Measurements from ENCODE around the gene CLDN2.

DNA sequence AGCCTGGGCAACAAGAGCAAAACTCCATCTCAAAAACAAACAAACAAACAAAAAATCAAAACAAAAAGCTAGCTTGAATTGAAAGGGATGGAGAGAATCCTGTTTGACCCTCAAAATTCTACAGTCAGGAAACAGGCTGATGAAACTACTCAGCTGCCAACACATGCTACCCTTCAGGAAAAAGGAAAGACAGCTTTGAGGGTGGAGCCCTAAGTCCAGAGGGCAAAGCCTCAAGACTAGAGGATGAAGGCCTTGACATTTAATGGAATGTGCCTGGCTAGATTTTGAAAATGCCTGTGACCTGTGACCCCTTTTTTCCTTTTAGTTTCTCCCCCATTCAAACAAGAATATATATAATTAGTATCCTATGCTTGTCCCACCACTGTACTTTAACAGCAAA is 52.7 kb downstream of the CLDN2 start:
- TF ChIP-seq, protein P1, sequence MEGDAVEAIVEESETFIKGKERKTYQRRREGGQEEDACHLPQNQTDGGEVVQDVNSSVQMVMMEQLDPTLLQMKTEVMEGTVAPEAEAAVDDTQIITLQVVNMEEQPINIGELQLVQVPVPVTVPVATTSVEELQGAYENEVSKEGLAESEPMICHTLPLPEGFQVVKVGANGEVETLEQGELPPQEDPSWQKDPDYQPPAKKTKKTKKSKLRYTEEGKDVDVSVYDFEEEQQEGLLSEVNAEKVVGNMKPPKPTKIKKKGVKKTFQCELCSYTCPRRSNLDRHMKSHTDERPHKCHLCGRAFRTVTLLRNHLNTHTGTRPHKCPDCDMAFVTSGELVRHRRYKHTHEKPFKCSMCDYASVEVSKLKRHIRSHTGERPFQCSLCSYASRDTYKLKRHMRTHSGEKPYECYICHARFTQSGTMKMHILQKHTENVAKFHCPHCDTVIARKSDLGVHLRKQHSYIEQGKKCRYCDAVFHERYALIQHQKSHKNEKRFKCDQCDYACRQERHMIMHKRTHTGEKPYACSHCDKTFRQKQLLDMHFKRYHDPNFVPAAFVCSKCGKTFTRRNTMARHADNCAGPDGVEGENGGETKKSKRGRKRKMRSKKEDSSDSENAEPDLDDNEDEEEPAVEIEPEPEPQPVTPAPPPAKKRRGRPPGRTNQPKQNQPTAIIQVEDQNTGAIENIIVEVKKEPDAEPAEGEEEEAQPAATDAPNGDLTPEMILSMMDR (IDR thresholded peaks at IDR 0.05), result no peak
- TF ChIP-seq POLR2A (IDR thresholded peaks at IDR 0.05), result no peak
